K562 (cell line): ENCODE results near the gene MMP24OS. TPM values are rescaled to one million over a fixed set of nuclear protein-coding genes. Genes with fewer than 3 reads are reported as not detected.

Experiments used
- BRD4 ChIP-seq: fragments of 200-600 bp; sonication (generic); IDR thresholded peaks from 2 replicates; pipeline ENCODE4 v1.6.1; 2017; ENCODE audit warnings: inconsistent platforms
- C11orf30 ChIP-seq: fragments of 450-650 bp; IDR thresholded peaks from 2 replicates; pipeline ENCODE4 v1.6.1; 2016; ENCODE audit warnings: low read depth, mild to moderate bottlenecking
- CBX5 ChIP-seq: IDR thresholded peaks from 2 replicates; pipeline ENCODE4 v1.6.1; 2014; ENCODE audit warnings: low read depth, borderline replicate concordance
- HDAC6 ChIP-seq: IDR thresholded peaks from 2 replicates; pipeline ENCODE4 v1.6.1; 2012; ENCODE audit warnings: low read depth, mild to moderate bottlenecking, control low read depth, inconsistent platforms, low read length, moderate library complexity
- MBD2 ChIP-seq: sonication (generic); IDR thresholded peaks from 2 replicates; pipeline ENCODE4 v1.6.1; 2016; ENCODE audit warnings: low read depth, borderline replicate concordance
- NR2F6 ChIP-seq: fragments of 450-650 bp; formaldehyde crosslinking; IDR thresholded peaks from 2 replicates; pipeline ENCODE4 v1.4.0; 2020; ENCODE audit warnings: mild to moderate bottlenecking
- RFX7 ChIP-seq: fragments of 250-450 bp; sonication (Bioruptor Pico); IDR thresholded peaks from 2 replicates; pipeline ENCODE4 v1.5.1; 2021; ENCODE audit warnings: mild to moderate bottlenecking
- SMARCB1 ChIP-seq: IDR thresholded peaks from 2 replicates; pipeline ENCODE4 v1.6.1; 2011; ENCODE audit warnings: improper control_type of control experiment, low read depth; ENCODE audit not compliant: insufficient read length
- SMARCC2 ChIP-seq: fragments of 450-650 bp; IDR thresholded peaks from 2 replicates; pipeline ENCODE4 v1.6.1; 2017; ENCODE audit warnings: antibody characterized with exemption, moderate library complexity, mild to moderate bottlenecking, low read depth
- SREBF2 ChIP-seq: sonication (generic); formaldehyde crosslinking; IDR thresholded peaks from 2 replicates; pipeline ENCODE4 v1.4.0; 2020; ENCODE audit warnings: mild to moderate bottlenecking, missing genetic modification reagents
- TEAD2 ChIP-seq: fragments of 450-650 bp; IDR thresholded peaks from 2 replicates; pipeline ENCODE4 v1.6.1; 2016; ENCODE audit warnings: missing genetic modification characterization, control low read depth, missing compliant biosample characterization
- TRIM28 ChIP-seq: fragments of 450-650 bp; IDR thresholded peaks from 2 replicates; pipeline ENCODE4 v1.6.1; 2017
- ZNF384 ChIP-seq: IDR thresholded peaks from 2 replicates; pipeline ENCODE4 v1.6.1; 2012; ENCODE audit warnings: low read depth, low read length, improper control_type of control experiment
- ZNF75A ChIP-seq: fragments of 450-650 bp; formaldehyde crosslinking; IDR thresholded peaks from 2 replicates; pipeline ENCODE4 v1.4.0; 2020; ENCODE audit warnings: mild to moderate bottlenecking
- polyA plus RNA-seq, 8 experiments: library from polyadenylated mRNA; depleted of rRNA in 4 of 8; stranded (reverse) in 5 of 8; unstranded in 3 of 8; fragments of >200 nt; fragmentation: Nextera tagmentation in 2 of 8; fragmentation: Illumina TruSeq in 1 of 8; extraction: Ambion mirVana in 2 of 8; extraction: Trizol in 1 of 8; gene quantifications; 2 replicates each; pipeline versions ENCODE4 v1.2.1 to v1.2.3, GENCODE V29; 2011 to 2014; ENCODE audit warnings: inconsistent platforms in 1 of 8, missing spikeins in 1 of 8
- total RNA-seq, 7 experiments: library from RNA; depleted of rRNA in 6 of 7; stranded (reverse); fragments of >200 nt in 6 of 7; fragmentation: Illumina TruSeq in 2 of 7; extraction: Trizol in 2 of 7; gene quantifications; 2 replicates each; pipeline versions ENCODE4 v1.2.1 to v1.2.3, GENCODE V29; 2011 to 2021; ENCODE audit warnings: low replicate concordance in 1 of 7
- TF ChIP-seq, protein P1 (sequence below): fragments of 450-650 bp; IDR thresholded peaks from 2 replicates; pipeline ENCODE4 v1.6.1; 2016; ENCODE audit warnings: missing biosample characterization, missing genetic modification characterization
- TF ChIP-seq, protein P2 (sequence below): fragments of 250-450 bp; sonication (Bioruptor Pico); IDR thresholded peaks from 2 replicates; pipeline ENCODE4 v1.9.0; 2021; ENCODE audit warnings: mild to moderate bottlenecking
- TF ChIP-seq, protein P3 (sequence below): fragments of 450-650 bp; IDR thresholded peaks from 2 replicates; pipeline ENCODE4 v1.6.1; 2016; ENCODE audit warnings: mild to moderate bottlenecking, moderate library complexity

Gene MMP24OS
- total and polyA plus RNA-seq, 9 of the 15 experiments (the other 6 are each of a cell fraction or from before 2014, with no cell fraction given) = 0.92 to 41.5 (median 11.4) TPM

DNA sequence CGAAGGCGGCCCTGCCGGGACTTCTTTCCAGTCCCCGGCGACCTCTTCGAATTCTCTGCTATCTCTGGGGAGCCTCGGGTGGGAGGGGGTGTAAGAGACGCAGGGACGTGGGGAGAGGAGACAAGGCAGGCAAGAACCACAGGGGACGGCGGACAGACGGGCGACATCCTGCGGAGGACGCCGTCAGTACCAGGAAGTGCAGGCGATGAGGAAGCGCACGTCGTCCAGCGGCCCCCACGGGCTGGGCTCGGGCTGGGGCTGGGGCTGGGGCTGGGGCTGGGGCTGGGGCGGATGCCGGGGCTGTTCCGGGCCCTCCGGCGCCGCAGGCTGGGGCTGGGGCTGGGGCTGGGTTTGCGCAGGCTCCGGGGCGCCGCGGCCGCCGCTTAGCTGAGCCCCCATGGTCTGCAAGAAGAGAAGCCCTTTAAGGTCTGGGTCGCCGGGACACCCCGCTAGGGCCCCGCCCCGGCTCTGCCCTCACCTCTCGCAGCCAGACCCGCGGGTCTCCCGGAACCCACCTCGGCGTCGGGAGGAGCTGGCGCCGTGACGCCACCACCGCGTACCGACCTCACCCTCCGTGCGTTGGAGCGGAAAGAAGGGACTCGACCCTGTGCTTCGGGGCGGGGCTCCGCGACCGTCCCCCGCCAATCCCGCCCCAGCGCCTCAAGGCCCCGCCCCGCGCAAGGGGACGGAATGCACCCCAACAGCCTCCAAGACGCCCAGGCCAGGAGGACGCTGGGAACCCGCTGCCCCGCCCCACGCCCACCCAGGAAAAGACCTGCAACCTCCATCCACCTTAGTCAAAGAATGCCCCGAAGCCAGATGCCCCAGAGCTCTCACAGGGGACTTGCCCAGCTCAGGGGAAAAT lies at the start of gene MMP24OS (continued):
- TF ChIP-seq SMARCC2 = no peak
- TF ChIP-seq C11orf30 = no peak
- no peak for TF ChIP-seq BRD4
- TF ChIP-seq, protein P1, sequence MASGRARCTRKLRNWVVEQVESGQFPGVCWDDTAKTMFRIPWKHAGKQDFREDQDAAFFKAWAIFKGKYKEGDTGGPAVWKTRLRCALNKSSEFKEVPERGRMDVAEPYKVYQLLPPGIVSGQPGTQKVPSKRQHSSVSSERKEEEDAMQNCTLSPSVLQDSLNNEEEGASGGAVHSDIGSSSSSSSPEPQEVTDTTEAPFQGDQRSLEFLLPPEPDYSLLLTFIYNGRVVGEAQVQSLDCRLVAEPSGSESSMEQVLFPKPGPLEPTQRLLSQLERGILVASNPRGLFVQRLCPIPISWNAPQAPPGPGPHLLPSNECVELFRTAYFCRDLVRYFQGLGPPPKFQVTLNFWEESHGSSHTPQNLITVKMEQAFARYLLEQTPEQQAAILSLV (tag) = no peak
- TF ChIP-seq, protein P2, sequence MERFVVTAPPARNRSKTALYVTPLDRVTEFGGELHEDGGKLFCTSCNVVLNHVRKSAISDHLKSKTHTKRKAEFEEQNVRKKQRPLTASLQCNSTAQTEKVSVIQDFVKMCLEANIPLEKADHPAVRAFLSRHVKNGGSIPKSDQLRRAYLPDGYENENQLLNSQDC = no peak
- TF ChIP-seq HDAC6 = no peak
- TF ChIP-seq TRIM28 = no peak
- no peak for TF ChIP-seq SMARCB1
- no peak for TF ChIP-seq ZNF384
- TF ChIP-seq NR2F6 = no peak
- TF ChIP-seq CBX5 = no peak
- TF ChIP-seq, protein P3, sequence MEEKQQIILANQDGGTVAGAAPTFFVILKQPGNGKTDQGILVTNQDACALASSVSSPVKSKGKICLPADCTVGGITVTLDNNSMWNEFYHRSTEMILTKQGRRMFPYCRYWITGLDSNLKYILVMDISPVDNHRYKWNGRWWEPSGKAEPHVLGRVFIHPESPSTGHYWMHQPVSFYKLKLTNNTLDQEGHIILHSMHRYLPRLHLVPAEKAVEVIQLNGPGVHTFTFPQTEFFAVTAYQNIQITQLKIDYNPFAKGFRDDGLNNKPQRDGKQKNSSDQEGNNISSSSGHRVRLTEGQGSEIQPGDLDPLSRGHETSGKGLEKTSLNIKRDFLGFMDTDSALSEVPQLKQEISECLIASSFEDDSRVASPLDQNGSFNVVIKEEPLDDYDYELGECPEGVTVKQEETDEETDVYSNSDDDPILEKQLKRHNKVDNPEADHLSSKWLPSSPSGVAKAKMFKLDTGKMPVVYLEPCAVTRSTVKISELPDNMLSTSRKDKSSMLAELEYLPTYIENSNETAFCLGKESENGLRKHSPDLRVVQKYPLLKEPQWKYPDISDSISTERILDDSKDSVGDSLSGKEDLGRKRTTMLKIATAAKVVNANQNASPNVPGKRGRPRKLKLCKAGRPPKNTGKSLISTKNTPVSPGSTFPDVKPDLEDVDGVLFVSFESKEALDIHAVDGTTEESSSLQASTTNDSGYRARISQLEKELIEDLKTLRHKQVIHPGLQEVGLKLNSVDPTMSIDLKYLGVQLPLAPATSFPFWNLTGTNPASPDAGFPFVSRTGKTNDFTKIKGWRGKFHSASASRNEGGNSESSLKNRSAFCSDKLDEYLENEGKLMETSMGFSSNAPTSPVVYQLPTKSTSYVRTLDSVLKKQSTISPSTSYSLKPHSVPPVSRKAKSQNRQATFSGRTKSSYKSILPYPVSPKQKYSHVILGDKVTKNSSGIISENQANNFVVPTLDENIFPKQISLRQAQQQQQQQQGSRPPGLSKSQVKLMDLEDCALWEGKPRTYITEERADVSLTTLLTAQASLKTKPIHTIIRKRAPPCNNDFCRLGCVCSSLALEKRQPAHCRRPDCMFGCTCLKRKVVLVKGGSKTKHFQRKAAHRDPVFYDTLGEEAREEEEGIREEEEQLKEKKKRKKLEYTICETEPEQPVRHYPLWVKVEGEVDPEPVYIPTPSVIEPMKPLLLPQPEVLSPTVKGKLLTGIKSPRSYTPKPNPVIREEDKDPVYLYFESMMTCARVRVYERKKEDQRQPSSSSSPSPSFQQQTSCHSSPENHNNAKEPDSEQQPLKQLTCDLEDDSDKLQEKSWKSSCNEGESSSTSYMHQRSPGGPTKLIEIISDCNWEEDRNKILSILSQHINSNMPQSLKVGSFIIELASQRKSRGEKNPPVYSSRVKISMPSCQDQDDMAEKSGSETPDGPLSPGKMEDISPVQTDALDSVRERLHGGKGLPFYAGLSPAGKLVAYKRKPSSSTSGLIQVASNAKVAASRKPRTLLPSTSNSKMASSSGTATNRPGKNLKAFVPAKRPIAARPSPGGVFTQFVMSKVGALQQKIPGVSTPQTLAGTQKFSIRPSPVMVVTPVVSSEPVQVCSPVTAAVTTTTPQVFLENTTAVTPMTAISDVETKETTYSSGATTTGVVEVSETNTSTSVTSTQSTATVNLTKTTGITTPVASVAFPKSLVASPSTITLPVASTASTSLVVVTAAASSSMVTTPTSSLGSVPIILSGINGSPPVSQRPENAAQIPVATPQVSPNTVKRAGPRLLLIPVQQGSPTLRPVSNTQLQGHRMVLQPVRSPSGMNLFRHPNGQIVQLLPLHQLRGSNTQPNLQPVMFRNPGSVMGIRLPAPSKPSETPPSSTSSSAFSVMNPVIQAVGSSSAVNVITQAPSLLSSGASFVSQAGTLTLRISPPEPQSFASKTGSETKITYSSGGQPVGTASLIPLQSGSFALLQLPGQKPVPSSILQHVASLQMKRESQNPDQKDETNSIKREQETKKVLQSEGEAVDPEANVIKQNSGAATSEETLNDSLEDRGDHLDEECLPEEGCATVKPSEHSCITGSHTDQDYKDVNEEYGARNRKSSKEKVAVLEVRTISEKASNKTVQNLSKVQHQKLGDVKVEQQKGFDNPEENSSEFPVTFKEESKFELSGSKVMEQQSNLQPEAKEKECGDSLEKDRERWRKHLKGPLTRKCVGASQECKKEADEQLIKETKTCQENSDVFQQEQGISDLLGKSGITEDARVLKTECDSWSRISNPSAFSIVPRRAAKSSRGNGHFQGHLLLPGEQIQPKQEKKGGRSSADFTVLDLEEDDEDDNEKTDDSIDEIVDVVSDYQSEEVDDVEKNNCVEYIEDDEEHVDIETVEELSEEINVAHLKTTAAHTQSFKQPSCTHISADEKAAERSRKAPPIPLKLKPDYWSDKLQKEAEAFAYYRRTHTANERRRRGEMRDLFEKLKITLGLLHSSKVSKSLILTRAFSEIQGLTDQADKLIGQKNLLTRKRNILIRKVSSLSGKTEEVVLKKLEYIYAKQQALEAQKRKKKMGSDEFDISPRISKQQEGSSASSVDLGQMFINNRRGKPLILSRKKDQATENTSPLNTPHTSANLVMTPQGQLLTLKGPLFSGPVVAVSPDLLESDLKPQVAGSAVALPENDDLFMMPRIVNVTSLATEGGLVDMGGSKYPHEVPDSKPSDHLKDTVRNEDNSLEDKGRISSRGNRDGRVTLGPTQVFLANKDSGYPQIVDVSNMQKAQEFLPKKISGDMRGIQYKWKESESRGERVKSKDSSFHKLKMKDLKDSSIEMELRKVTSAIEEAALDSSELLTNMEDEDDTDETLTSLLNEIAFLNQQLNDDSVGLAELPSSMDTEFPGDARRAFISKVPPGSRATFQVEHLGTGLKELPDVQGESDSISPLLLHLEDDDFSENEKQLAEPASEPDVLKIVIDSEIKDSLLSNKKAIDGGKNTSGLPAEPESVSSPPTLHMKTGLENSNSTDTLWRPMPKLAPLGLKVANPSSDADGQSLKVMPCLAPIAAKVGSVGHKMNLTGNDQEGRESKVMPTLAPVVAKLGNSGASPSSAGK = no peak
- no peak for TF ChIP-seq SREBF2
- TF ChIP-seq ZNF75A (CRISPR knock-in tag) = no peak
- TF ChIP-seq MBD2 = peak; percentile 48; the same call in 1 of the 2 replicates
- TF ChIP-seq TEAD2 (tag) = no peak
- TF ChIP-seq RFX7 (CRISPR knock-in tag) = no peak
